ENCODE measurements around the gene TRANK1. TPM values are rescaled to one million over a fixed set of nuclear protein-coding genes. Genes with fewer than 3 reads are reported as not detected.
A peak's percentile ranks its signal among the peaks of the same experiment; 100 is the strongest.

Gene TRANK1
- total RNA-seq, 1 experiment from 2014 or later: 0.58 TPM

DNA sequence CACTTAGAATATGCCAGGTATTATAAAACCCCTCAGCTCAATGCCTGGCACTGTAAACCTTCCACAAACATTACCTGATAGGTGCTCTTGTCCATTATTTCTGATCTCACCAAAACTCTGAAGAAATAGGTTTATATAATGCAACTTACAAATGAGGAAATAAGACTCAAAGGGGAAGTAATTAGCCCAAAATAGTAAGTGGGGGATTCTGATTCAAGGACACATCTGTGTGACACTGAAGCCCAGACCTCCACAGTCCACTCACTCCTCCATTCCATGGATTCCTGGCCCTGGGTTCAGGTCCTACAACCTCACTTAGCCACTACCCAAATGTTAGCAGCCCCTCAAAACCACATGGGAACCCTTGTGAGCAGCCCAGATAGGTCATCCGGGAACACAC, 49.9 kb downstream of the TRANK1 start:
- intact Hi-C loops (cut with micrococcal nuclease): no loop called here
- BruUV-seq (replicated peaks): no TSS peak
- CTCF ChIA-PET: no interaction called here
- Histone ChIP-seq H3K27me3 (ENCODE audit: low read length) (no peaks in the 10 kb centered on the region), H3K4me1 (ENCODE audit: insufficient read depth, low read length) (no peaks in the 10 kb centered on the region), H3K4me3 (ENCODE audit: low read length) (no peak overlapping the region), H2AFZ (ENCODE audit: low read length) (no peak overlapping the region), H3K9me3 (ENCODE audit: low read length) (no peaks in the 10 kb centered on the region), H3K9me2 (replicated peaks; ENCODE audit: low read length) (no peaks in the 10 kb centered on the region), H3K4me2 (ENCODE audit: low read length) (no peak overlapping the region), H3K79me2 (ENCODE audit: low read length) (no peaks in the 10 kb centered on the region), H3K36me3 (ENCODE audit: low read depth, low read length) (no peaks in the 10 kb centered on the region), H3F3A (ENCODE audit: low read length, unreplicated experiment) (no peaks in the 10 kb centered on the region), H3K9ac (ENCODE audit: low read length) (no peak overlapping the region), H4K20me1 (ENCODE audit: low read length) (no peaks in the 10 kb centered on the region), H3K27ac (ENCODE audit: low read length) (no peak overlapping the region)
- TF ChIP-seq, protein P1, sequence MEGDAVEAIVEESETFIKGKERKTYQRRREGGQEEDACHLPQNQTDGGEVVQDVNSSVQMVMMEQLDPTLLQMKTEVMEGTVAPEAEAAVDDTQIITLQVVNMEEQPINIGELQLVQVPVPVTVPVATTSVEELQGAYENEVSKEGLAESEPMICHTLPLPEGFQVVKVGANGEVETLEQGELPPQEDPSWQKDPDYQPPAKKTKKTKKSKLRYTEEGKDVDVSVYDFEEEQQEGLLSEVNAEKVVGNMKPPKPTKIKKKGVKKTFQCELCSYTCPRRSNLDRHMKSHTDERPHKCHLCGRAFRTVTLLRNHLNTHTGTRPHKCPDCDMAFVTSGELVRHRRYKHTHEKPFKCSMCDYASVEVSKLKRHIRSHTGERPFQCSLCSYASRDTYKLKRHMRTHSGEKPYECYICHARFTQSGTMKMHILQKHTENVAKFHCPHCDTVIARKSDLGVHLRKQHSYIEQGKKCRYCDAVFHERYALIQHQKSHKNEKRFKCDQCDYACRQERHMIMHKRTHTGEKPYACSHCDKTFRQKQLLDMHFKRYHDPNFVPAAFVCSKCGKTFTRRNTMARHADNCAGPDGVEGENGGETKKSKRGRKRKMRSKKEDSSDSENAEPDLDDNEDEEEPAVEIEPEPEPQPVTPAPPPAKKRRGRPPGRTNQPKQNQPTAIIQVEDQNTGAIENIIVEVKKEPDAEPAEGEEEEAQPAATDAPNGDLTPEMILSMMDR (conservative IDR thresholded peaks at IDR 0.05; ENCODE audit: low read depth, low read length): no peak
- TF ChIP-seq EZH2 (IDR thresholded peaks at IDR 0.05; ENCODE audit: low read length, unreplicated experiment) (no peak), EZH2phosphoT487 (IDR thresholded peaks at IDR 0.05; ENCODE audit: borderline replicate concordance, low read length) (no peak)
- DNase-seq: no peak
- POLR2A ChIA-PET (ENCODE audit: unreplicated experiment): no interaction called here
- ATAC-seq: no peak

DNA sequence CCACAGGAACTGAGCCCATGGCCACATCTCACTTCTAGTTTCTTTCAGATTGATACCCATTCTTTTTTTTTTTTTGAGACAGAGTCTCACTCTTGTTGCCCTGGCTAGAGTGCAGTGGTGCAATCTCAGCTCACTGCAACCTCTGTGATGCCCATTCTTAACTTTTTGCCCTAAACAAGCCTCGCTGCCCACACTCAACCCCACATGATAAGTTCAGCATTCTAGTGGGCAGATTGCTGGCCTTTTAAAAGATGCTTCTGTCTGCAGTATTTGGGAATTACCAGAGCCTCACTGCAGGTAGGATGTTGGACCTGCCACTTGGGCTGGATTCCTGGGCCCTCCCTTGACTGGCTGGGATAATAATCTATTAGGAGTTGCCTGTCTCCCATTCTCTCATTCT, 51.0 kb downstream of the TRANK1 start:
- H4K20me1 ChIP-seq (ENCODE audit: low read length): no peaks in the 10 kb centered on the region
- H3K79me2 ChIP-seq (ENCODE audit: low read length): no peaks in the 10 kb centered on the region
- H3K27me3 ChIP-seq (ENCODE audit: low read length): no peaks in the 10 kb centered on the region
- H3K9me3 ChIP-seq (ENCODE audit: low read length): no peaks in the 10 kb centered on the region
- H3K9ac ChIP-seq (ENCODE audit: low read length): no peak overlapping the region
- no peak overlapping the region for H3K27ac ChIP-seq (ENCODE audit: low read length)
- no peak overlapping the region for H2AFZ ChIP-seq (ENCODE audit: low read length)
- no peak for TF ChIP-seq EZH2phosphoT487 (IDR thresholded peaks at IDR 0.05; ENCODE audit: borderline replicate concordance, low read length)
- no peak for TF ChIP-seq EZH2 (IDR thresholded peaks at IDR 0.05; ENCODE audit: low read length, unreplicated experiment)
- TF ChIP-seq, protein P1 (conservative IDR thresholded peaks at IDR 0.05; ENCODE audit: low read depth, low read length): no peak
- no peaks in the 10 kb centered on the region for H3K9me2 ChIP-seq (replicated peaks; ENCODE audit: low read length)
- no peak for DNase-seq
- ATAC-seq: no peak
- ChIA-PET POLR2A (ENCODE audit: unreplicated experiment) (no interaction called here), CTCF (no interaction called here)
- H3K4me1 ChIP-seq (ENCODE audit: insufficient read depth, low read length): no peaks in the 10 kb centered on the region
- intact Hi-C loops (cut with micrococcal nuclease): no loop called here
- BruUV-seq (replicated peaks): no TSS peak
- no peak overlapping the region for H3K4me2 ChIP-seq (ENCODE audit: low read length)
- H3K4me3 ChIP-seq (ENCODE audit: low read length): no peak overlapping the region
- no peaks in the 10 kb centered on the region for H3K36me3 ChIP-seq (ENCODE audit: low read depth, low read length)
- no peaks in the 10 kb centered on the region for H3F3A ChIP-seq (ENCODE audit: low read length, unreplicated experiment)

DNA sequence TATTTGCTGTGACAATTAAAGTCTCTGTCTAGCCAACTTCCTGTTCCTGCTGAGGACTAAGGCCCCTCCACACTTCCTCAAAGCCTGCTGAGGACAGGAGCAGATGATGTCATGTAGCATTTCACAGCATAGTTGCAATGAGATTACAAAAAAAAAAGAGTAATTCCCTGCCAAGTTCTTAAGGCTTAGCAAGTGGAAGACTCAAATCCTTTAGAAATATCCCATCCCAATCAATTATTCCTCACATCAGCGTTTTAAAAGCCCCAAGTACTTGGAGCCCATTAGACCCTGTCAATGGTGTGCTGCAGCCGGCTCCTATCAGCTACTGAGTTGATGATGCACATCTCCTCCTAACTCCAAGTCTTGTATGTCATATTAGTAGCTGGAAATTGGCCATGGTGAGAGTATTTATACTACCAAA, 51.7 kb downstream of the TRANK1 start:
- Histone ChIP-seq H2AFZ (ENCODE audit: low read length) (no peak overlapping the region), H3K9me2 (replicated peaks; ENCODE audit: low read length) (no peaks in the 10 kb centered on the region), H3K27ac (ENCODE audit: low read length) (no peak overlapping the region), H3K36me3 (ENCODE audit: low read depth, low read length) (no peaks in the 10 kb centered on the region), H4K20me1 (ENCODE audit: low read length) (no peaks in the 10 kb centered on the region), H3F3A (ENCODE audit: low read length, unreplicated experiment) (no peaks in the 10 kb centered on the region), H3K79me2 (ENCODE audit: low read length) (no peaks in the 10 kb centered on the region), H3K4me3 (ENCODE audit: low read length) (no peak overlapping the region), H3K9me3 (ENCODE audit: low read length) (no peaks in the 10 kb centered on the region), H3K4me1 (ENCODE audit: insufficient read depth, low read length) (no peaks in the 10 kb centered on the region), H3K4me2 (ENCODE audit: low read length) (no peak overlapping the region), H3K9ac (ENCODE audit: low read length) (no peak overlapping the region), H3K27me3 (ENCODE audit: low read length) (no peaks in the 10 kb centered on the region)
- POLR2A ChIA-PET (ENCODE audit: unreplicated experiment): no interaction called here
- BruUV-seq (replicated peaks): no TSS peak
- ATAC-seq: peak; percentile 40; the same call in 1 of the 2 replicates
- peak; percentile 34 for DNase-seq
- CTCF ChIA-PET: interaction anchor here (0.7 kb wide), 1 partner anchor 65 kb away, joined by 5 read pairs; no protein-coding TSS in a partner anchor
- TF ChIP-seq, protein P1 (conservative IDR thresholded peaks at IDR 0.05; ENCODE audit: low read depth, low read length): no peak
- no peak for TF ChIP-seq EZH2 (IDR thresholded peaks at IDR 0.05; ENCODE audit: low read length, unreplicated experiment)
- TF ChIP-seq EZH2phosphoT487 (IDR thresholded peaks at IDR 0.05; ENCODE audit: borderline replicate concordance, low read length): no peak
- intact Hi-C loops (cut with micrococcal nuclease): no loop called here
